Kidney (tissue), 14 donors: ENCODE results near the gene CKAP4. TPM values are rescaled to one million over a fixed set of nuclear protein-coding genes. Genes with fewer than 3 reads are reported as not detected.

ENCODE experiments used
- DNase-seq, 5 donors: peaks; one replicate each; pipeline ENCODE4 v3.0.0-alpha.2; 2013 to 2020
- FAIRE-seq: peaks from 2 replicates; lab custom pipeline; 2012; peaks lifted over from hg19 to GRCh38; lab: Jason Lieb, UNC
- H3K27ac ChIP-seq, 2 donors: one replicate each; pipeline ENCODE4 v1.7.0; 2013; ENCODE audit warnings: low read depth in 2 of 2, low read length in 2 of 2, inconsistent platforms in 1 of 2
- H3K27me3 ChIP-seq: one replicate; pipeline ENCODE4 v1.7.1; 2013; ENCODE audit warnings: low read length, inconsistent platforms; ENCODE audit not compliant: control insufficient read depth, insufficient read depth
- H3K36me3 ChIP-seq, 3 donors: one replicate each; pipeline versions ENCODE4 v1.7.0 to v1.7.1; 2013; ENCODE audit warnings: low read length in 3 of 3, control low read depth in 1 of 3, inconsistent platforms in 1 of 3; ENCODE audit not compliant: insufficient read depth in 3 of 3, control insufficient read depth in 2 of 3
- H3K4me1 ChIP-seq, 3 donors: one replicate each; pipeline versions ENCODE4 v1.7.0 to v1.7.1; 2013; ENCODE audit warnings: low read length in 3 of 3, inconsistent platforms in 1 of 3, low read depth in 1 of 3; ENCODE audit not compliant: control insufficient read depth in 2 of 3, insufficient read depth in 2 of 3
- H3K4me3 ChIP-seq, 3 donors: one replicate each; pipeline versions ENCODE4 v1.7.0 to v1.8.1; 2013; ENCODE audit warnings: low read length in 3 of 3, control low read depth in 1 of 3, inconsistent platforms in 1 of 3
- H3K9ac ChIP-seq, 3 donors: one replicate each; pipeline versions ENCODE4 v1.7.0 to v1.7.1; 2013; ENCODE audit warnings: low read length in 3 of 3, control low read depth in 1 of 3, inconsistent platforms in 1 of 3
- H3K9me3 ChIP-seq, 3 donors: one replicate each; pipeline versions ENCODE4 v1.7.0 to v1.7.1; 2013; ENCODE audit warnings: low read length in 3 of 3, control low read depth in 1 of 3, inconsistent platforms in 1 of 3; ENCODE audit not compliant: control insufficient read depth in 2 of 3, insufficient read depth in 1 of 3
- intact Hi-C: fragments of 100-400 bp; cut with DNase I; formaldehyde crosslinking; loops from one replicate; pipeline ENCODE4 v1.11.1; 2022
- polyA plus RNA-seq: library from polyadenylated mRNA; stranded (reverse); fragments of 350-450 nt; fragmentation: Illumina TruSeq; extraction: RNeasy Lipid Tissue Mini Kit (QIAGEN cat#74804); gene quantifications from one replicate; pipeline ENCODE4 v1.2.3, GENCODE V29; 2014; ENCODE audit warnings: low read depth, low replicate concordance; ENCODE audit not compliant: insufficient read depth
- total RNA-seq: library from RNA; stranded (reverse); fragmentation: NEBNext Ultra II Directional; extraction: Animal tissue kit (Norgen Biotek cat#: 25700); gene quantifications from one replicate; pipeline ENCODE4 v1.2.1, GENCODE V29; 2021
- TF ChIP-seq, protein P1 (sequence below): IDR thresholded peaks from 3 replicates; pipeline ENCODE4 v1.5.1; 2012; ENCODE audit warnings: mild to moderate bottlenecking, moderate library complexity, borderline replicate concordance; ENCODE audit not compliant: insufficient read depth; ENCODE audit errors: extremely low read depth
- donor health status: control.
- donor health status: control.
- donor health status: control.
- donor health status: control.
- donor health status: control.
- donor health status: DM: yes; HTN: yes; CAD: no.
- donor health status: Normal renal cell carcinoma (clear cell type).

CKAP4 gene
- total and polyA plus RNA-seq, 2 donors from 2014 or later: 29.2 to 43.0 TPM

DNA sequence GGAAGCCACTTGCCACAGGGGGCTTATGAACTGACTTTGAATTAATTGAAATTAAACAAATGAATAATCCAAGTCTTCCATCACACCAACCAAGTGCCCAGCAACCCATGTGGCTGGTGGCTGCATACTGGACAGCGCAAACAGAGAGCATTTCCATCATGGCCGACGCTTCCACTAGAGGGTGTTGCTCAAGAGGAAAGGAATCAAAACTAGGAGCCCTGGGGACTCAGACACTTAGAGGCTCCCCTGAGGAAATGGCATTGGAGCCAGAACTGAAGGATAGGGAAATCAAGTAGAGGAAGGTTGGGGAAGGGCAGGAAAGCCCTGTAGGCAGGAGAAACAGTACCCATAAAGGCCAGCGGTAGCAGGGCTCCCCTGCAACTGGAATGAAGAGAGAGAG is 58.5 kb downstream of the CKAP4 start:
- TF ChIP-seq, protein P1, sequence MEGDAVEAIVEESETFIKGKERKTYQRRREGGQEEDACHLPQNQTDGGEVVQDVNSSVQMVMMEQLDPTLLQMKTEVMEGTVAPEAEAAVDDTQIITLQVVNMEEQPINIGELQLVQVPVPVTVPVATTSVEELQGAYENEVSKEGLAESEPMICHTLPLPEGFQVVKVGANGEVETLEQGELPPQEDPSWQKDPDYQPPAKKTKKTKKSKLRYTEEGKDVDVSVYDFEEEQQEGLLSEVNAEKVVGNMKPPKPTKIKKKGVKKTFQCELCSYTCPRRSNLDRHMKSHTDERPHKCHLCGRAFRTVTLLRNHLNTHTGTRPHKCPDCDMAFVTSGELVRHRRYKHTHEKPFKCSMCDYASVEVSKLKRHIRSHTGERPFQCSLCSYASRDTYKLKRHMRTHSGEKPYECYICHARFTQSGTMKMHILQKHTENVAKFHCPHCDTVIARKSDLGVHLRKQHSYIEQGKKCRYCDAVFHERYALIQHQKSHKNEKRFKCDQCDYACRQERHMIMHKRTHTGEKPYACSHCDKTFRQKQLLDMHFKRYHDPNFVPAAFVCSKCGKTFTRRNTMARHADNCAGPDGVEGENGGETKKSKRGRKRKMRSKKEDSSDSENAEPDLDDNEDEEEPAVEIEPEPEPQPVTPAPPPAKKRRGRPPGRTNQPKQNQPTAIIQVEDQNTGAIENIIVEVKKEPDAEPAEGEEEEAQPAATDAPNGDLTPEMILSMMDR: no peak
- Histone ChIP-seq H3K27ac (no peak overlapping the region), H3K4me3 (no peak overlapping the region), H3K36me3 (no peaks in the 10 kb centered on the region), H3K27me3 (no peaks in the 10 kb centered on the region), H3K4me1 (peaks cover 0 to 6% (median 0%) of the 10 kb centered on the region in 3 donors), H3K9ac (no peak overlapping the region), H3K9me3 (no peaks in the 10 kb centered on the region)
- intact Hi-C loops: no loop called here
- FAIRE-seq (no peak), DNase-seq (no peak)

DNA sequence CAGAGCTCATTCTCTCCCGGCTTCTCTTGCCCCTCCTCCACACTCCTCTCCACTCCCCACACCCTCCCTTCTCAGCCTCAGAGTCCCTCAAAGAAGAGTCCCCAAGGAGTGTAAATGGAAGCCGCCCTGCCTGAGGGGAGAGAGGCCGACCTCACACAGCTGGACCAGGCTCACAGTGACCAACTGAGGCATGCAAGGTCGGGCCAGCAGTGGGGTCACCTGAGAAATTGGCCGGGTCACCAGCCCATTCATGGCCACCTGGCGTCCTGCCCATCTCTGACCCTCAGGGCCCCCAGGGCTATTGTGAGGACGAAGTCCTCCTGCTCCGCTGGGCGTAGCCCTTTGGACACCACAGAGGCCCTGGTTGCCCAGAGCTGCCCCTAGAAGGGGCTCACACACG is 59.6 kb downstream of the CKAP4 start:
- FAIRE-seq: no peak
- Histone ChIP-seq H3K36me3 (no peaks in the 10 kb centered on the region), H3K4me3 (no peak overlapping the region), H3K9ac (no peak overlapping the region), H3K27ac (no peak overlapping the region), H3K27me3 (no peaks in the 10 kb centered on the region), H3K9me3 (no peaks in the 10 kb centered on the region), H3K4me1 (peaks cover 0 to 4% (median 0%) of the 10 kb centered on the region in 3 donors)
- peak in 1 of 5 donors; percentile 21 for DNase-seq
- TF ChIP-seq, protein P1: no peak
- intact Hi-C loops: no loop called here

Other genes with a start within 250 kb of the CKAP4 start
- 28.8 TPM for gene NUAK1, start 109.1 kb downstream of the CKAP4 start, total RNA-seq
- 2.9 TPM for gene NUAK1, start 109.1 kb downstream of the CKAP4 start, polyA plus RNA-seq
- gene TCP11L2, start 54.7 kb upstream of the CKAP4 start, total RNA-seq: 34.5 TPM
- gene TCP11L2, start 54.7 kb upstream of the CKAP4 start, polyA plus RNA-seq: 2.3 TPM
- 9.7 TPM for gene POLR3B, start 109.7 kb upstream of the CKAP4 start, total RNA-seq
- 5.2 TPM for gene POLR3B, start 109.7 kb upstream of the CKAP4 start, polyA plus RNA-seq